Measurements from ENCODE around the gene FZD8. TPM values are rescaled to one million over a fixed set of nuclear protein-coding genes. Genes with fewer than 3 reads are reported as not detected.

Gene FZD8
- polyA plus RNA-seq, 1 donor (not counting 4 experiments of a cell fraction or from before 2014, with no cell fraction given), result 1.5 TPM

GRCh38 chr10:35667971-35668370, 25.9 kb upstream of the FZD8 start:
- H2AFZ ChIP-seq (ENCODE audit: control insufficient read depth, low read length), result no peak overlapping the region
- no peaks in the 10 kb centered on the region for H4K20me1 ChIP-seq (ENCODE audit: control insufficient read depth, extremely low read depth, insufficient read depth, low read length)
- dilution Hi-C loops (cut with MboI; ENCODE audit: extremely low pct_ligation_motif_present, low sequenced_read_pairs), result no loop called here
- H3K9me1 ChIP-seq (ENCODE audit: control insufficient read depth, extremely low read depth, insufficient read depth, low read length), result no peaks in the 10 kb centered on the region
- no peak overlapping the region for H3K4me2 ChIP-seq (ENCODE audit: control insufficient read depth, extremely low read depth, insufficient read depth, low read depth, low read length)
- H3K27me3 ChIP-seq (ENCODE audit: control insufficient read depth, extremely low read depth, insufficient read depth, low read length), result no peaks in the 10 kb centered on the region
- DNase-seq (ENCODE audit: low read depth, low spot score), result no peak
- no peaks in the 10 kb centered on the region for H3K4me1 ChIP-seq (ENCODE audit: control insufficient read depth, extremely low read depth, insufficient read depth, low read length)
- H3K9me3 ChIP-seq (ENCODE audit: control insufficient read depth, low read depth, low read length), result peaks cover 4% of the 10 kb centered on the region
- no peaks in the 10 kb centered on the region for H3K36me3 ChIP-seq (ENCODE audit: control insufficient read depth in 2 of 2, extremely low read depth in 1 of 2, insufficient read depth in 2 of 2, low read length in 2 of 2)
- no peaks in the 10 kb centered on the region for H3K79me2 ChIP-seq (ENCODE audit: control insufficient read depth, insufficient read depth, low read length)
- no peak overlapping the region for H3K4me3 ChIP-seq (ENCODE audit: control insufficient read depth in 2 of 3, extremely low read depth in 1 of 3, insufficient read depth in 2 of 3, low read depth in 1 of 3, low read length in 3 of 3)
- no peak overlapping the region for H3K9ac ChIP-seq (ENCODE audit: control insufficient read depth, extremely low read depth, insufficient read depth, low read length)
- FAIRE-seq, result no peak
- TF ChIP-seq, protein P1, sequence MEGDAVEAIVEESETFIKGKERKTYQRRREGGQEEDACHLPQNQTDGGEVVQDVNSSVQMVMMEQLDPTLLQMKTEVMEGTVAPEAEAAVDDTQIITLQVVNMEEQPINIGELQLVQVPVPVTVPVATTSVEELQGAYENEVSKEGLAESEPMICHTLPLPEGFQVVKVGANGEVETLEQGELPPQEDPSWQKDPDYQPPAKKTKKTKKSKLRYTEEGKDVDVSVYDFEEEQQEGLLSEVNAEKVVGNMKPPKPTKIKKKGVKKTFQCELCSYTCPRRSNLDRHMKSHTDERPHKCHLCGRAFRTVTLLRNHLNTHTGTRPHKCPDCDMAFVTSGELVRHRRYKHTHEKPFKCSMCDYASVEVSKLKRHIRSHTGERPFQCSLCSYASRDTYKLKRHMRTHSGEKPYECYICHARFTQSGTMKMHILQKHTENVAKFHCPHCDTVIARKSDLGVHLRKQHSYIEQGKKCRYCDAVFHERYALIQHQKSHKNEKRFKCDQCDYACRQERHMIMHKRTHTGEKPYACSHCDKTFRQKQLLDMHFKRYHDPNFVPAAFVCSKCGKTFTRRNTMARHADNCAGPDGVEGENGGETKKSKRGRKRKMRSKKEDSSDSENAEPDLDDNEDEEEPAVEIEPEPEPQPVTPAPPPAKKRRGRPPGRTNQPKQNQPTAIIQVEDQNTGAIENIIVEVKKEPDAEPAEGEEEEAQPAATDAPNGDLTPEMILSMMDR (optimal IDR thresholded peaks at IDR 0.05 in 1 of 3, IDR thresholded peaks at IDR 0.05 in 1 of 3, conservative IDR thresholded peaks at IDR 0.05 in 1 of 3; ENCODE audit: extremely low read depth in 1 of 3, insufficient read depth in 2 of 3, low read length in 3 of 3), result no peak
- TF ChIP-seq EZH2 (IDR thresholded peaks at IDR 0.05; ENCODE audit: low read length), result no peak
- no peak overlapping the region for H3K27ac ChIP-seq (ENCODE audit: control insufficient read depth, insufficient read depth, low read length)

DNA sequence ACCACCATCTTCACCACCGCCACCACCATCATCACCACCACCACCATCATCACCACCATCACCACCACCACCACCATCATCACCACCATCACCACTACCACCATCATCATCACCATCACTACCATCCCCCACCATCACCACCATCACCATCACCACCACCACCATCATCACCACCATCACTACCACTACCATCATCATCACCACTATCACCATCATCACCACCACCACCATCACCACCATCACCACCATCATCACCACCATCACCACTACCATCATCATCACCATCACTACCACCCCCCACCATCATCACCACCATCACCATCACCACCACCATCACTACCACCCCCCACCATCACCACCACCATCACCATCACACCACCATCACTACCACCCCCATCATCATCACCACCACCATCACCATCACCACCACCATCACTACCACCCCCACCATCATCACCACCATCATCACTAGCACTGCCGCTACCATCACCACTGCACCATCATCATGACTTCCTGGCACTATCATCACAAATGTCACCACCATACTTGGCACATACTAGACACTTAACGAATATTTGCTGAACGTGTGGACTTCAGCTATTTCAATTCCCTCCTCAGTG, 25.3 kb upstream of the FZD8 start:
- H3K9me3 ChIP-seq (ENCODE audit: control insufficient read depth, low read depth, low read length), result peaks cover 4% of the 10 kb centered on the region
- H3K4me2 ChIP-seq (ENCODE audit: control insufficient read depth, extremely low read depth, insufficient read depth, low read depth, low read length), result no peak overlapping the region
- H3K27ac ChIP-seq (ENCODE audit: control insufficient read depth, insufficient read depth, low read length), result no peak overlapping the region
- dilution Hi-C loops (cut with MboI; ENCODE audit: extremely low pct_ligation_motif_present, low sequenced_read_pairs), result no loop called here
- H3K79me2 ChIP-seq (ENCODE audit: control insufficient read depth, insufficient read depth, low read length), result no peaks in the 10 kb centered on the region
- no peak overlapping the region for H3K4me3 ChIP-seq (ENCODE audit: control insufficient read depth in 2 of 3, extremely low read depth in 1 of 3, insufficient read depth in 2 of 3, low read depth in 1 of 3, low read length in 3 of 3)
- H3K4me1 ChIP-seq (ENCODE audit: control insufficient read depth, extremely low read depth, insufficient read depth, low read length), result no peaks in the 10 kb centered on the region
- no peaks in the 10 kb centered on the region for H4K20me1 ChIP-seq (ENCODE audit: control insufficient read depth, extremely low read depth, insufficient read depth, low read length)
- H3K9me1 ChIP-seq (ENCODE audit: control insufficient read depth, extremely low read depth, insufficient read depth, low read length), result no peaks in the 10 kb centered on the region
- no peaks in the 10 kb centered on the region for H3K27me3 ChIP-seq (ENCODE audit: control insufficient read depth, extremely low read depth, insufficient read depth, low read length)
- FAIRE-seq (no peak), DNase-seq (ENCODE audit: low read depth, low spot score) (no peak)
- H3K9ac ChIP-seq (ENCODE audit: control insufficient read depth, extremely low read depth, insufficient read depth, low read length), result no peak overlapping the region
- no peaks in the 10 kb centered on the region for H3K36me3 ChIP-seq (ENCODE audit: control insufficient read depth in 2 of 2, extremely low read depth in 1 of 2, insufficient read depth in 2 of 2, low read length in 2 of 2)
- H2AFZ ChIP-seq (ENCODE audit: control insufficient read depth, low read length), result no peak overlapping the region
- TF ChIP-seq, protein P1 (optimal IDR thresholded peaks at IDR 0.05 in 1 of 3, IDR thresholded peaks at IDR 0.05 in 1 of 3, conservative IDR thresholded peaks at IDR 0.05 in 1 of 3; ENCODE audit: extremely low read depth in 1 of 3, insufficient read depth in 2 of 3, low read length in 3 of 3), result no peak

All from keratinocyte (primary cell).